ENCODE measurements around the gene CTAG2.
"Not testable (repeated sequence)": the region's sequence is repeated elsewhere in the genome, so short reads cannot be mapped to it uniquely, and the experiment has no call there.

GRCh38 chrX:154690438-154690837, 37.1 kb upstream of the CTAG2 start:
- TF ChIP-seq CTCF (IDR thresholded peaks at IDR 0.05 in 2 of 3, conservative IDR thresholded peaks at IDR 0.05 in 1 of 3; ENCODE audit: borderline replicate concordance in 1 of 3, insufficient read depth in 1 of 3, low read depth in 2 of 3, low read length in 2 of 3); POLR2A (IDR thresholded peaks at IDR 0.05; ENCODE audit: borderline replicate concordance, extremely low read depth, insufficient read depth, insufficient read length); FOSL1 (IDR thresholded peaks at IDR 0.05; ENCODE audit: low read depth); EZH2phosphoT487 (IDR thresholded peaks at IDR 0.05; ENCODE audit: borderline replicate concordance); TCF7L2 (IDR thresholded peaks at IDR 0.05; ENCODE audit: borderline replicate concordance, extremely low read depth, insufficient read depth, insufficient read length); ZNF274 (IDR thresholded peaks at IDR 0.05; ENCODE audit: low read depth, low read length); EZH2 (IDR thresholded peaks at IDR 0.05): not testable (repeated sequence)

All from HCT116 (cell line).